Naive B cell (primary cell): ENCODE measurements around the gene BEST4. TPM values are rescaled to one million over a fixed set of nuclear protein-coding genes. Genes with fewer than 3 reads are reported as not detected.

Experiments
- ATAC-seq, 2 donors: fragments of 150-1000 bp; cut with Tn5 transposase; 2 replicates each; pipeline ENCODE4 v1.10.0; 2021; ENCODE audit warnings: low read depth in 2 of 2, mild to moderate bottlenecking in 2 of 2, moderate library complexity in 2 of 2
- DNase-seq: peaks from one replicate; pipeline ENCODE4 v3.0.0; 2022
- H3K27ac Mint-ChIP-seq, 6 donors: one replicate each; pipeline ENCODE4 v1.8.0; 2020 to 2022; ENCODE audit warnings: mild to moderate bottlenecking in 6 of 6, mixed read lengths in 6 of 6, moderate library complexity in 5 of 6, inconsistent platforms in 2 of 6
- H3K27me3 Mint-ChIP-seq, 3 donors: one replicate each; pipeline ENCODE4 v1.8.0; 2021 to 2022; ENCODE audit warnings: mixed read lengths in 3 of 3, mild to moderate bottlenecking in 1 of 3
- H3K36me3 Mint-ChIP-seq, 2 donors: one replicate each; pipeline ENCODE4 v1.8.0; 2020 to 2022; ENCODE audit warnings: mixed read lengths in 2 of 2, inconsistent platforms in 1 of 2, mild to moderate bottlenecking in 1 of 2
- H3K4me1 Mint-ChIP-seq, 3 donors: one replicate each; pipeline ENCODE4 v1.8.0; 2020 to 2022; ENCODE audit warnings: mixed read lengths in 3 of 3, inconsistent platforms in 1 of 3, mild to moderate bottlenecking in 1 of 3, moderate library complexity in 1 of 3
- H3K4me3 Mint-ChIP-seq, 8 donors: one replicate each; pipeline ENCODE4 v1.8.0; 2020 to 2022; ENCODE audit warnings: mild to moderate bottlenecking in 8 of 8, mixed read lengths in 8 of 8, moderate library complexity in 8 of 8, inconsistent platforms in 2 of 8
- H3K9me3 Mint-ChIP-seq, 7 donors: one replicate each; pipeline ENCODE4 v1.8.0; 2020 to 2022; ENCODE audit warnings: mixed read lengths in 7 of 7, mild to moderate bottlenecking in 5 of 7, inconsistent platforms in 2 of 7, moderate library complexity in 1 of 7
- polyA plus RNA-seq, 6 donors: library from polyadenylated mRNA; unstranded; fragments of 300-500 nt; fragmentation: Illumina TruSeq; gene quantifications; one replicate each; pipeline ENCODE4 v1.2.3, GENCODE V29; 2021; ENCODE audit warnings: low read depth in 6 of 6

BEST4 gene
- polyA plus RNA-seq, 6 donors from 2014 or later, result 0.12 TPM; not detected in 5

GRCh38 chr1:44786841-44787426 is 1.0 kb downstream of the BEST4 start:
- peak overlapping the region in 5 of 6 donors; percentile 70 to 95 (median 92) for H3K27ac Mint-ChIP-seq
- peaks cover 19 to 28% (median 22%) of the 10 kb centered on the region in 3 donors for H3K4me1 Mint-ChIP-seq
- no peaks in the 10 kb centered on the region for H3K36me3 Mint-ChIP-seq
- no peaks in the 10 kb centered on the region for H3K9me3 Mint-ChIP-seq
- no peaks in the 10 kb centered on the region for H3K27me3 Mint-ChIP-seq
- peak overlapping the region in 7 of 8 donors; percentile 73 to 91 (median 79) for H3K4me3 Mint-ChIP-seq
- ATAC-seq (no peak), DNase-seq (no peak)

DNA sequence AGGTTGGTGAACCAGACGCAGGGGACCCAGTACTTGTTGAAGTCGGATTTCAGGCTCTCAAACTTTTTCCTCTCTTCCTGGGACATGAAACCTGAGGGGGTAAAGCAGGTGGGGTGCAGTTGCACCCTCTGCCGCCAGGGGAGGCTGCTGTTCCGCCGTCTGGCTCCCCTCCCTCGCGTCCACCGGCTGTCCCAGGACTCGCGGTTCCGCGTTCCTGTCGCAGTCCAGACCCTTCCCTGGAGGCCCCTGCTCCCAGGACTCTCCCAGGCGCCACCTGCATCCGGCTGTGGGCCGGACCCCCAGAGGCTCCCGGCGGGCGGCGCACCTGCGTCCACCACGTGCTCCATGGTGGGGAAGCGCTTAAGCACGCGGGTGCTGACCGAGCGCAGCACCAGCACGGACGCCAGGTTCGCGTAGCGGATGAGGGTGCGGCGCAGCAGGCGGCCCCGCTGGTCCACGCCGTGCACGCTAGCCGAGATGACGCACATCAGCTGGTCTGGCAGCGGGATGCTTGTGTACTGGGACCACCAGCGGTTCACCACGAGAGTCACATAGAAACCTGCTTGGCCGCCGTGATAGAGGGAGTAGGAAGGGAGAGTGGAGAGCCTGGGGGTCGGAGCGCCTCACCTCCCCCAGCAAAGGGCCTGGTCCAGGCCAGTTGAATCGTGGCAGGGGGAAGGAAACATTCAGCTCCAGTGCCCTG is 1.7 kb downstream of the BEST4 start:
- H3K4me3 Mint-ChIP-seq, result peak overlapping the region; percentile 73 to 91 (median 80)
- ATAC-seq, result peak; percentile 75
- no peaks in the 10 kb centered on the region for H3K9me3 Mint-ChIP-seq
- peak overlapping the region in 5 of 6 donors; percentile 70 to 95 (median 92) for H3K27ac Mint-ChIP-seq
- H3K27me3 Mint-ChIP-seq, result no peaks in the 10 kb centered on the region
- H3K36me3 Mint-ChIP-seq, result peaks cover 0 to 3% of the 10 kb centered on the region in 2 donors
- DNase-seq, result peak; percentile 78
- peaks cover 19 to 31% (median 22%) of the 10 kb centered on the region in 3 donors for H3K4me1 Mint-ChIP-seq

GRCh38 chr1:44785501-44786137 is 2.4 kb downstream of the BEST4 start:
- ATAC-seq, result no peak
- Mint-ChIP-seq H3K36me3 (peaks cover 0 to 5% of the 10 kb centered on the region in 2 donors), H3K9me3 (no peaks in the 10 kb centered on the region), H3K4me3 (peak overlapping the region; percentile 73 to 91 (median 80)), H3K4me1 (peaks cover 19 to 33% (median 22%) of the 10 kb centered on the region in 3 donors), H3K27me3 (no peaks in the 10 kb centered on the region), H3K27ac (peak overlapping the region in 4 of 6 donors; percentile 69 to 95 (median 80))
- no peak for DNase-seq

- Mint-ChIP-seq H3K4me1 (peaks cover 19 to 33% (median 22%) of the 10 kb centered on the region in 3 donors), H3K27me3 (no peaks in the 10 kb centered on the region), H3K27ac (peak overlapping the region in 3 of 6 donors; percentile 24 to 78 (median 76)), H3K36me3 (peaks cover 0 to 5% of the 10 kb centered on the region in 2 donors), H3K4me3 (peak overlapping the region; percentile 73 to 91 (median 80)), H3K9me3 (no peaks in the 10 kb centered on the region)
- ATAC-seq, result no peak
- no peak for DNase-seq
These were observed 3.0 kb downstream of the BEST4 start for GRCh38 chr1:44785029-44785380.

DNA sequence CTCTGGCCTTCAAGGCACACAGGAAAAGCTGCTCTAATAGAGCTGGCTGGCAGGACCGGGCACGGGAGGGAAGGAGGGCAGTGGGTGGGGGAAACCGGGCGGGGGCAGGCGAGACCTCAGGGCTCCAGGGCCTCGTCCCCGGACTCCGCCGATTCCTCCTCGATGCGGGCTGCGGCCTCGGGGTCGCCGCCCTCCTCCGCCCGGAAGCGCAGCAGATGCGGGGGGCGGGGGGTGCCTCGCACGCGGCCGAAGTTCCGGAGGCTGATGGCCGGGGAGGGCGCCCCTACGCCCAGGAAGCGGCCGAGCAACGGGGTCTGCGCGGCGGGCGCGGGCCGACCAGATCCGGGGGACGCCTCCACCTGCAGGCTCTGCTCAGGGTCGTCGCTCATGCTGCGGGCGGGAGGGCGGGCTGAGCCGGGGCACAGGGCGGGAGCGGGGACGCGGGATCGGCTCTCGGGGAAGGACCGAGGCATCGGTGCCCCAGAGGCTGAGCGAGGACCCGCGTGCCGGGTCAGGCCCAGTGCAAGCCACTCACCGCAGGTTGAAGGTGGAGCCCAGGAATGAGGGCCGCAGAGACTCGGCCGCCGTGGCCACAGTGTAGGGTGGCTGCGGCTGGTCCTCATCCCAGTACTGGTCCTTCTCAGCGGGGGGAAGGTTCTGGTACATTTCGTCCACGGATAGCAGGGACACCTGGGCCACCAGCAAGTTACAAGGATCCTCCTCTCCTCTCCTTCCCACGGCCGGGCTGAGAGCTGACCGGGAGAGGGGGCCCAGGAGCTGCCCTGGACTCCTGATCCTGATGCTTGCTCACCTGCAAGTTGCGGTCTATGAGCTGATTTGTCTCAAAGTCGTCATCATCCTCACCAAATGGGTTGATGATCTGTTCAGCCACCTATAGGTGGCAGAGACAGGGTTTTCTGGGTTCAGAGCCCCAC is 3.6 kb downstream of the BEST4 start:
- Mint-ChIP-seq H3K9me3 (no peaks in the 10 kb centered on the region), H3K36me3 (peaks cover 0 to 5% of the 10 kb centered on the region in 2 donors), H3K27me3 (no peaks in the 10 kb centered on the region), H3K27ac (peak overlapping the region in 5 of 6 donors; percentile 24 to 88 (median 76)), H3K4me1 (peaks cover 19 to 33% (median 22%) of the 10 kb centered on the region in 3 donors), H3K4me3 (peak overlapping the region; percentile 73 to 91 (median 82))
- ATAC-seq (peak; percentile 17), DNase-seq (peak; percentile 44)

DNA sequence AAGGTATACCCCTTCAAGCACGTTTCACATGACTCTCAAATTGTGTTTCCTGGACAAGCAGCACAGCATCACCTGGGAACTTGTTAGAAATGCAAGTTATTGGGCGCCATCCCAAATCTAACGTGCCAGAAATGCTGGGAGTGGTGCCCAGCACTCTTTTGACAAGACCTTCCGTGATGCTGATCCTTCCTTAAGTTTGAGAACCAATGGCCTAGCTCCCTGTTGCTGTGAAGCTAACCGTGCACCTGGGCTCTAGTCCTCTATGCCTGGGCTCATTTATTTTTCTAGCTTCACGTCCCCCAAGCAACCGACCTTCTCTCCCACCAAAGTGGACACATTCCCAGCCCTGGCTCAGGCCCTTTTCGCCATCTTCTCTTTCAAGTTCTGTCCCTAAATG is 4.3 kb downstream of the BEST4 start:
- peaks cover 0 to 5% of the 10 kb centered on the region in 2 donors for H3K36me3 Mint-ChIP-seq
- peak overlapping the region; percentile 71 to 89 (median 82) for H3K4me3 Mint-ChIP-seq
- no peaks in the 10 kb centered on the region for H3K27me3 Mint-ChIP-seq
- ATAC-seq (no peak), DNase-seq (no peak)
- no peaks in the 10 kb centered on the region for H3K9me3 Mint-ChIP-seq
- H3K4me1 Mint-ChIP-seq, result peaks cover 21 to 37% (median 22%) of the 10 kb centered on the region in 3 donors
- H3K27ac Mint-ChIP-seq, result peak overlapping the region in 4 of 6 donors; percentile 24 to 88 (median 69)

GRCh38 chr1:44780583-44781121 is 7.3 kb downstream of the BEST4 start:
- no peak overlapping the region for H3K27ac Mint-ChIP-seq
- H3K4me3 Mint-ChIP-seq, result peak overlapping the region in 1 of 8 donors; percentile 92
- peaks cover 0 to 10% of the 10 kb centered on the region in 2 donors for H3K36me3 Mint-ChIP-seq
- H3K4me1 Mint-ChIP-seq, result peaks cover 31 to 55% (median 48%) of the 10 kb centered on the region in 3 donors
- no peak for ATAC-seq
- H3K27me3 Mint-ChIP-seq, result no peaks in the 10 kb centered on the region
- H3K9me3 Mint-ChIP-seq, result no peaks in the 10 kb centered on the region
- no peak for DNase-seq

GRCh38 chr1:44778705-44779576 is 9.0 kb downstream of the BEST4 start:
- peaks cover 0 to 10% of the 10 kb centered on the region in 2 donors for H3K36me3 Mint-ChIP-seq
- peaks cover 28 to 51% (median 45%) of the 10 kb centered on the region in 3 donors for H3K4me1 Mint-ChIP-seq
- DNase-seq, result no peak
- H3K27ac Mint-ChIP-seq, result peak overlapping the region in 3 of 6 donors; percentile 55 to 87 (median 79)
- peak overlapping the region in 3 of 8 donors; percentile 26 to 92 (median 34) for H3K4me3 Mint-ChIP-seq
- H3K9me3 Mint-ChIP-seq, result no peaks in the 10 kb centered on the region
- no peaks in the 10 kb centered on the region for H3K27me3 Mint-ChIP-seq
- ATAC-seq, result no peak

- Mint-ChIP-seq H3K9me3 (no peaks in the 10 kb centered on the region), H3K4me1 (peaks cover 25 to 45% (median 37%) of the 10 kb centered on the region in 3 donors), H3K36me3 (peaks cover 0 to 10% of the 10 kb centered on the region in 2 donors), H3K4me3 (peak overlapping the region in 4 of 8 donors; percentile 92 to 98 (median 94)), H3K27me3 (no peaks in the 10 kb centered on the region), H3K27ac (peak overlapping the region in 3 of 6 donors; percentile 81 to 96 (median 87))
- DNase-seq (no peak), ATAC-seq (no peak)
These were observed 9.9 kb downstream of the BEST4 start for GRCh38 chr1:44777969-44778635.

GRCh38 chr1:44777547-44777946 is 10.4 kb downstream of the BEST4 start:
- peaks cover 0 to 10% of the 10 kb centered on the region in 2 donors for H3K36me3 Mint-ChIP-seq

GRCh38 chr1:44776730-44777068 is 11.3 kb downstream of the BEST4 start:
- Mint-ChIP-seq H3K4me1 (peaks cover 25 to 45% (median 37%) of the 10 kb centered on the region in 3 donors), H3K36me3 (peaks cover 0 to 10% of the 10 kb centered on the region in 2 donors), H3K9me3 (no peaks in the 10 kb centered on the region), H3K4me3 (peak overlapping the region; percentile 90 to 98 (median 96)), H3K27ac (peak overlapping the region; percentile 81 to 96 (median 96)), H3K27me3 (no peaks in the 10 kb centered on the region)
- no peak for ATAC-seq
- DNase-seq, result no peak

More at GRCh38 chr1:44777547-44777946, 10.4 kb downstream of the BEST4 start:
- H3K9me3 Mint-ChIP-seq, result no peaks in the 10 kb centered on the region
- DNase-seq (no peak), ATAC-seq (no peak)
- peaks cover 25 to 45% (median 37%) of the 10 kb centered on the region in 3 donors for H3K4me1 Mint-ChIP-seq
- H3K4me3 Mint-ChIP-seq, result peak overlapping the region; percentile 62 to 98 (median 96)
- H3K27ac Mint-ChIP-seq, result peak overlapping the region in 4 of 6 donors; percentile 26 to 96 (median 88)
- H3K27me3 Mint-ChIP-seq, result no peaks in the 10 kb centered on the region
